HG03457 (cell line): ENCODE measurements around the gene HIC1.

Experiments
- ATAC-seq: cut with Tn5 transposase; IDR thresholded peaks from one replicate; pipeline ENCODE4 v1.9.1; 2021; ENCODE audit warnings: moderate number of reproducible peaks; ENCODE audit not compliant: unreplicated experiment

Gene HIC1

DNA sequence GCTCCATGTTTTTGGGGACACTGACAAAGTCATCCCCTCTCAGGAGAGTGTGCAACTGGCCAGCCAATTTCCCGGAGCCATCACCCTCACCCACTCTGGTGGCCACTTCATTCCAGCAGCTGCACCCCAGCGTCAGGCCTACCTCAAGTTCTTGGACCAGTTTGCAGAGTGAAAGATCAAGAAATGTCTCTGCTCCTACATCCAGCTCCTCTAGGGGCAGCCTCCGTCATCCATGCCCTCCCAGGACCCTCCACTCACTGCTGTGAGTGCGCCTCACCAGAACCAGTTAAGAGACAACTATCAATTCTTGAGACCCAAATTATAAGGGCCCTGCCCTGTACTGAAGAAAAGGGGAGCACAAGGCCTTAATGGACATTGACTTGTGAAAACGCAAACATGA lies 12.0 kb upstream of the HIC1 start:
- ATAC-seq = no peak

DNA sequence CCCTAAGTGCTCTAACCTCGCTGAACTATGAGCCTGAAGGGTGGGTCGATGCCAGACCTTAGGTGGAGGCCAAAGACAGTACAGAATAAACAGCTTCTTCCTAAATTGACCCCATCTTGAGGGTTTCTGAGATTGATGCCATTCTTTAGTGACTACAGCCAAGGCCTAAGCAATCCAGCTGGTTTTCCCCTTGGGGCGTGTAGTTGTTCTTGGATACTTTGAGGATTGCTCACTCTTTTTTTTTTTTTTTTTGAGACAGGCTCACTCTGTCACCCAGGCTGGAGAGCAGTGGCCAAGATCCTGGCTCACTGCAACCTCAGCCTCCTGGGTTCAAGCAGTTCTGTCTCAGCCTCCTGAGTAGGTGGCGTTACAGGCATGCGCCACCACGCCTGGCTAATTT lies 11.1 kb upstream of the HIC1 start:
- no peak for ATAC-seq

GRCh38 chr17:2044263-2044894 lies 10.5 kb upstream of the HIC1 start:
- no peak for ATAC-seq

DNA sequence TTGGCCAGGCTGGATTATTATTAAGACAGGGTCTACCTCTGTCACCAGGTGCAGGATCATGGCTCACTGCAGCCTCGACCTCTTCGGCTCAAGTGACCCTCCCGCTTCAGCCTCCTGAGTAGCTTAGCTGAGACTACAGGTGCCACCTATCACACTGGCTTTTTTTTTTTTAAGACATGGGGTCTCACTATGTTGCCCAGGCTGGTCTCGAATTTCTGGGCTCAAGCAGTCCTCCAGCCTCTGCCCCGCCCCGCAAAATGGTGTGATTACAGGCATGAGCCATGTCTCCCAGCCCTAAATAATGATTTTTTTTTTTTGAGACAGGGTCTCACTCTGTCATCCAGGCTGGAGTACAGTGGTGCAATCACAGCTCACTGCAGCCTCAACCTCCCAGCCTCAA lies 7.3 kb upstream of the HIC1 start:
- ATAC-seq = no peak

GRCh38 chr17:2048805-2049204 lies 6.1 kb upstream of the HIC1 start:
- ATAC-seq = no peak

- ATAC-seq = no peak
Measured at GRCh38 chr17:2049333-2050299, 5.3 kb upstream of the HIC1 start.

- ATAC-seq = no peak
Measured at GRCh38 chr17:2050300-2051060, 4.4 kb upstream of the HIC1 start.

- ATAC-seq = no peak
Measured at GRCh38 chr17:2051061-2051932, 3.6 kb upstream of the HIC1 start.

GRCh38 chr17:2051933-2052559 lies 2.9 kb upstream of the HIC1 start:
- ATAC-seq = no peak

DNA sequence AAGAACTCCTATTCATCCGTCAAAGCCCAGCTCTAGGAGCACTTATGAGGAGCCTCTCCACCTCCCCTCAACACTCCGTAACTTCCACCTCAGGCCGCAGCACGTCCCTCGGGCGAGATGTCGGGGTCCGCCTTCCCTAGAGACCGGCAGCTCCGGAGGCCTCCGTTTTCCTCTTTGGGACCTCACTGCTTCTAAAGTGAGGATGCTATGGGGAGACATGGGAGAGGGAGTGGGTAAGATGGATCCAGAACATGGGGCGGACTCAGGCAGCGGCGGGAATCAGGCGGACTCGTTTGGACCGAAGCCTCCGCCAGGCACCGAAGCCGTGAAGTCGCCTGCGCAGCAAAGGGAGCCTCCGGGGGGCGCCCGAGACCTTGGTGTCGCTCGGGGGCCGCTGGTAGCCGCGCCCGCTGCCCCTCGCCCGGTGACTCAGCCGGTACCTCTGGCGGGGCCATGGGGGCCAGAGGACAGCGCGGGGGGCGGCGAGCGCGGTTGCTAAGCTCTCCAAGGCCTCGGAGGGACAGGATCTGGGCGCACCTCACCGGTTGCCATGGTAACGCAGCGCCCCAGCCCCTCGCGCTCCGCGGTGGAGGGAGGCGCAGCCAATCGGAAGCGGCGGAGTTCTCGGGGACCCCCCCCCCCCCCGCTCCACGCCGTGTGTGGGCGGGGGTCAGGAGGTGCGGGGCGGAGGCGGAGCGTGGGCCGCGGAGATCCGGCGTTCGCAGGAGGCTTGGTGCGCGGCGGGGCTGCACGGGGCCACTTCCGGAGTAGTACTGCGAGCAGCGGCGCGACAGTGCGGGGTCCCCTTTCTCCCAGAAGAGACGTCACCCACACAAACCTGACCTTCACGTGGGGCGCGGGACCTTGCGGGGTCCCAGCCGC lies 1.3 kb upstream of the HIC1 start:
- no peak for ATAC-seq

DNA sequence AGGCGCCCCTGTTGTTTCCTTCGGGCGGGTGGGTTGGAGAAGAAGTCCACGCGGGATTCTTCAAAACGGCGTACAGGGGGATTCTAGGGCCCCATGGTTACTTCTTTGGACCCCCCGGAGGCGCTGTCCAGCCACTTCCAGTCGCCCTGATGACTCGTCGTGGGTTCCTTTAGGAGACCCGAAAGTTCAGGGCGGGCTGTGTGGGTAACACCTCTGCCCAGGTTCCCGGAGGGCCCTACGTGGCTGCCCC lies 716 bp upstream of the HIC1 start:
- no peak for ATAC-seq

DNA sequence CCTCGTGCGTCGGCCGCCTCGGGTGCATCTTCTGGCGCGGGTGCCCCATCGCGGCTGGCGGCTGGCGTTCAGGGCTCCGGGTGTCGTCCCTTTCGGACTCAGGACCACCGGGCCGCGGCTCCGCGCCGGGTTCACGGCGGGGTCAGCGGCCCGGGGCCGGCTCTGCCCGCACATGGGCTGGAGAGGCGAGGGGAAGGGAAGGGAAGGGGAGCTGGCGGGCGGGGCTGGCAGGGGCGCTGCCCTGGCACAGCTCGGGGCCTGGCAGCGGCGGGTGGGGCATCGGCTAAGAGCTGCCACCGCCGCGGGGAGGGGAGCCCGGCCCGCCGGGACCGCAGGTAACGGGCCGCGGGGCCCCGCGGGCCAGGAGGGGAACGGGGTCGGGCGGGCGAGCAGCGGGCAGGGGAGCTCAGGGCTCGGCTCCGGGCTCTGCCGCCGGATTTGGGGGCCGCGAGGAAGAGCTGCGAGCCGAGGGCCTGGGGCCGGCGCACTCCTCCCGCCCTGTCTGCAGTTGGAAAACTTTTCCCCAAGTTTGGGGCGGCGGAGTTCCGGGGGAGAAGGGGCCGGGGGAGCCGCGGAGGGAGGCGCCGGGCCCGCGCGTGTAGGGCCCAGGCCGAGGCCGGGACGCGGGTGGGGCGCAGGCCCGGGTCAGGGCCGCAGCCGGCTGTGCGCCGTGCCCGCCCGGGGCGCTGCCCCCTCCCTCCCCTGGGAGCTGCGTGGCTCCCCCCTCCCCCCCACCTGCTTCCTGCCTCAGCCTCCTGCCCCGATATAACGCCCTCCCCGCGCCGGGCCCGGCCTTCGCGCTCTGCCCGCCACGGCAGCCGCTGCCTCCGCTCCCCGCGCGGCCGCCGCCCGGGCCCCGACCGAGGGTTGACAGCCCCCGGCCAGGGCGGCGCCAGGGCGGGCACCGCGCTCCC lies 646 bp downstream of the HIC1 start:
- no peak for ATAC-seq

DNA sequence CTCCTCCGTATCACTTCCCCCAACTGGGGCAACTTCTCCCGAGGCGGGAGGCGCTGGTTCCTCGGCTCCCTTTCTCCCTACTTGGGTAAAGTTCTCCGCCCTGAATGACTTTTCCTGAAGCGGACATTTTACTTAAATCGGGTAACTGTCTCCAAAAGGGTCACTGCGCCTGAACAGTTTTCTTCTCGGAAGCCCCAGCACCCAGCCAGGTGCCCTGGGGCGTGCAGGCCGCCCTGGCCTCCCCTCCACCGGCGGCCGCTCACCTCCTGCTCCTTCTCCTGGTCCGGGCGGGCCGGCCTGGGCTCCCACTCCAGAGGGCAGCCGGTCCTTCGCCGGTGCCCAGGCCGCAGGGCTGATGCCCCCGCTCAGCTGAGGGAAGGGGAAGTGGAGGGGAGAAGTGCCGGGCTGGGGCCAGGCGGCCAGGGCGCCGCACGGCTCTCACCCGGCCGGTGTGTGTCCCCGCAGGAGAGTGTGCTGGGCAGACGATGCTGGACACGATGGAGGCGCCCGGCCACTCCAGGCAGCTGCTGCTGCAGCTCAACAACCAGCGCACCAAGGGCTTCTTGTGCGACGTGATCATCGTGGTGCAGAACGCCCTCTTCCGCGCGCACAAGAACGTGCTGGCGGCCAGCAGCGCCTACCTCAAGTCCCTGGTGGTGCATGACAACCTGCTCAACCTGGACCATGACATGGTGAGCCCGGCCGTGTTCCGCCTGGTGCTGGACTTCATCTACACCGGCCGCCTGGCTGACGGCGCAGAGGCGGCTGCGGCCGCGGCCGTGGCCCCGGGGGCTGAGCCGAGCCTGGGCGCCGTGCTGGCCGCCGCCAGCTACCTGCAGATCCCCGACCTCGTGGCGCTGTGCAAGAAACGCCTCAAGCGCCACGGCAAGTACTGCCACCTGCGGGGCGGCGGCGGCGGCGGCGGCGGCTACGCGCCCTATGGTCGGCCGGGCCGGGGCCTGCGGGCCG lies 1.6 kb downstream of the HIC1 start:
- no peak for ATAC-seq

DNA sequence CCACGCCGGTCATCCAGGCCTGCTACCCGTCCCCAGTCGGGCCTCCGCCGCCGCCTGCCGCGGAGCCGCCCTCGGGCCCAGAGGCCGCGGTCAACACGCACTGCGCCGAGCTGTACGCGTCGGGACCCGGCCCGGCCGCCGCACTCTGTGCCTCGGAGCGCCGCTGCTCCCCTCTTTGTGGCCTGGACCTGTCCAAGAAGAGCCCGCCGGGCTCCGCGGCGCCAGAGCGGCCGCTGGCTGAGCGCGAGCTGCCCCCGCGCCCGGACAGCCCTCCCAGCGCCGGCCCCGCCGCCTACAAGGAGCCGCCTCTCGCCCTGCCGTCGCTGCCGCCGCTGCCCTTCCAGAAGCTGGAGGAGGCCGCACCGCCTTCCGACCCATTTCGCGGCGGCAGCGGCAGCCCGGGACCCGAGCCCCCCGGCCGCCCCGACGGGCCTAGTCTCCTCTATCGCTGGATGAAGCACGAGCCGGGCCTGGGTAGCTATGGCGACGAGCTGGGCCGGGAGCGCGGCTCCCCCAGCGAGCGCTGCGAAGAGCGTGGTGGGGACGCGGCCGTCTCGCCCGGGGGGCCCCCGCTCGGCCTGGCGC lies 2.4 kb downstream of the HIC1 start:
- no peak for ATAC-seq

DNA sequence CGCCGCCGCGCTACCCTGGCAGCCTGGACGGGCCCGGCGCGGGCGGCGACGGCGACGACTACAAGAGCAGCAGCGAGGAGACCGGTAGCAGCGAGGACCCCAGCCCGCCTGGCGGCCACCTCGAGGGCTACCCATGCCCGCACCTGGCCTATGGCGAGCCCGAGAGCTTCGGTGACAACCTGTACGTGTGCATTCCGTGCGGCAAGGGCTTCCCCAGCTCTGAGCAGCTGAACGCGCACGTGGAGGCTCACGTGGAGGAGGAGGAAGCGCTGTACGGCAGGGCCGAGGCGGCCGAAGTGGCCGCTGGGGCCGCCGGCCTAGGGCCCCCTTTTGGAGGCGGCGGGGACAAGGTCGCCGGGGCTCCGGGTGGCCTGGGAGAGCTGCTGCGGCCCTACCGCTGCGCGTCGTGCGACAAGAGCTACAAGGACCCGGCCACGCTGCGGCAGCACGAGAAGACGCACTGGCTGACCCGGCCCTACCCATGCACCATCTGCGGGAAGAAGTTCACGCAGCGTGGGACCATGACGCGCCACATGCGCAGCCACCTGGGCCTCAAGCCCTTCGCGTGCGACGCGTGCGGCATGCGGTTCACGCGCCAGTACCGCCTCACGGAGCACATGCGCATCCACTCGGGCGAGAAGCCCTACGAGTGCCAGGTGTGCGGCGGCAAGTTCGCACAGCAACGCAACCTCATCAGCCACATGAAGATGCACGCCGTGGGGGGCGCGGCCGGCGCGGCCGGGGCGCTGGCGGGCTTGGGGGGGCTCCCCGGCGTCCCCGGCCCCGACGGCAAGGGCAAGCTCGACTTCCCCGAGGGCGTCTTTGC lies 3.1 kb downstream of the HIC1 start:
- ATAC-seq = no peak
